Hypothalamus (tissue), 51 donors: ENCODE results near the gene DIP2C.
A peak's percentile ranks its signal among the peaks of the same experiment; 100 is the strongest.
"Not testable (repeated sequence)": the region's sequence is repeated elsewhere in the genome, so short reads cannot be mapped to it uniquely, and the experiment has no call there.

Experiments used
- DNase-seq, 51 donors: peaks; one replicate each; lab custom pipeline; 2025; lab: John Stamatoyannopoulos, UW

Gene DIP2C

DNA sequence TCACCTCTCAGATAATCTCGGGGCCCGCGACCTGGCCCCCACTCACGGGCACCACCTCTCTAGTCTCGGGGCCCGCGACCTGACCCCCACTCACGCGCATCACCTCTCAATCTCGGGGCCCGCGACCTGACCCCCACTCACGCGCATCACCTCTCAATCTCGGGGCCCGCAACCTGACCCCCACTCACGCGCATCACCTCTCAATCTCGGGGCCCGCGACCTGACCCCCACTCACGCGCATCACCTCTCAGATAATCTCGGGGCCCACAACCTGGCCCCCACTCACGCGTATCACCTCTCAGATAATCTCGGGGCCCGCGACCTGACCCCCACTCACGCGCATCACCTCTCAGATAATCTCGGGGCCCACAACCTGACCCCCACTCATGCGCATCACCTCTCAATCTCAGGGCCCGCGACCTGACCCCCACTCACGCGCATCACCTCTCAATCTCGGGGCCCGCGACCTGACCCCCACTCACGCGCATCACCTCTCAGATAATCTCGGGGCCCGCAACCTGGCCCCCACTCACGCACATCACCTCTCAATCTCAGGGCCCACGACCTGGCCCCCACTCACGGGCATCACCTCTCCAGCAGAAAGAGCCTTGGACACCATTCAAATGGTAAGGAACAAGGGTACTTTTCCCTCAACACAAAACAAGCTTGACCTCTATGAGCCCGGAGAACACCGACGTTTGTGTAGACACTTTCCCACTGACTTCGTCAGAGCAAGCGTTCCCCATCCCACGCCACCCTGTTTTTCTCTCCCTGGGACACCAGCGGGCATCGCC, 104.8 kb downstream of the DIP2C start:
- not testable (repeated sequence) for DNase-seq

- DNase-seq: no peak
These were observed 106.0 kb downstream of the DIP2C start for GRCh38 chr10:583433-583832.

GRCh38 chr10:581776-582330, 107.6 kb downstream of the DIP2C start:
- DNase-seq: no peak

DNA sequence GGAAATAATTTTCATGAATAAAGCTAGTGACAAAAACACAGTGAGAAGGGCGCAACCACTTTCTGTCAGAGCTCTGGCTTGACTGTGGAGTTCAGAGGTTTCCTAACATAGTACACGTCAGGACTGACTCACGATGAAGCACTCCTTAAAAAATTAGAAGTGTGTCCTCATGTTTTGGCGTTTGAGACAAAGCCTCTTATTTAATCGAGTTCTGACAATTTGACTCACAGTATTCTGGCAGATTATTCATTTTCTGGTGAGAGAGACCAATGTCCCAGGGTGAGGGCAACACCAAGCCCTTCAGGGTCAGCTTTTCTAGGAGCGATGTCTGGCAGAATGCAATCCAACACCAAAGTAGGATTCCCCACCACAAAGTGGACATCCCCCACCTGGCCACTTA, 108.7 kb downstream of the DIP2C start:
- DNase-seq: no peak

- peak in 1 of 51 donors; percentile 24 for DNase-seq
These were observed 113.4 kb downstream of the DIP2C start for GRCh38 chr10:576130-576465.

- DNase-seq: no peak
These were observed 113.9 kb downstream of the DIP2C start for GRCh38 chr10:575402-576129.

- no peak for DNase-seq
These were observed 116.8 kb downstream of the DIP2C start for GRCh38 chr10:572696-573095.

DNA sequence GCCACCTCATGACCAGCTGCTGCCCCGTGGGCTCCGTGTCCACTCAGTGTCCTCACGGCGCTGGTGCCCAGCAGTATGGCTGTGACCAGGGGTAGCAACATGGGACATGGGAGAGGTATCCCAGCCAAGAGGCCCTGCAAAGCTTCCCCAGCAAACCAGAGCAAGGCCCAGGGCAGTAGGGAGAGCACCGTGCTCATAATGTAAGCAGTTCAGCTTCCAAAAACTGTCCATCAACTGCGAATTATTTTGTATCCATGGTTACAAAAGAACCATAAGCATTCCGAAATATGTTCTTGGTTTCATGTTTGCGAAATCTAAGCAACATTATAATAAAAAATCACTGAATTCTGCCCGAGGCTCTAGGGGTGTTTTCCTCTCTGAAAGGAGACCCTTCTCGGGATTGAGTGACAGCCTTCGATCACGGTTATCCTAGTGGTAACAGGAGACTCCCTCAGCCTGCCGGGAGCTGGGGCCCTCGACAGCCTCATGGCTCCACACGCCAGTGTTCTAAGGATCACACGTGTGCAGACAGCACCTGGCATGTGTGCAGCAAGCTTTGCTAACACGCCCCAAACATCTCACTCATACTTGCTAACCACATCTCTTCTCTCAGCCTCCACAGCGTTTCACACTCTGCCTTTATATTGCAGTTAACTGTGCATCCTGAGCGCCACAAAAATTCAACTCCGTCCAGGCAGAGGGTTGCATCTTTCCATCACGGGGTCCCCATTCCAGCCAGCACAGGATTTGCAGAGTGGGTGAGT, 117.6 kb downstream of the DIP2C start:
- no peak for DNase-seq

GRCh38 chr10:571166-571565, 118.3 kb downstream of the DIP2C start:
- DNase-seq: no peak

GRCh38 chr10:570628-571163, 118.8 kb downstream of the DIP2C start:
- DNase-seq: no peak

DNA sequence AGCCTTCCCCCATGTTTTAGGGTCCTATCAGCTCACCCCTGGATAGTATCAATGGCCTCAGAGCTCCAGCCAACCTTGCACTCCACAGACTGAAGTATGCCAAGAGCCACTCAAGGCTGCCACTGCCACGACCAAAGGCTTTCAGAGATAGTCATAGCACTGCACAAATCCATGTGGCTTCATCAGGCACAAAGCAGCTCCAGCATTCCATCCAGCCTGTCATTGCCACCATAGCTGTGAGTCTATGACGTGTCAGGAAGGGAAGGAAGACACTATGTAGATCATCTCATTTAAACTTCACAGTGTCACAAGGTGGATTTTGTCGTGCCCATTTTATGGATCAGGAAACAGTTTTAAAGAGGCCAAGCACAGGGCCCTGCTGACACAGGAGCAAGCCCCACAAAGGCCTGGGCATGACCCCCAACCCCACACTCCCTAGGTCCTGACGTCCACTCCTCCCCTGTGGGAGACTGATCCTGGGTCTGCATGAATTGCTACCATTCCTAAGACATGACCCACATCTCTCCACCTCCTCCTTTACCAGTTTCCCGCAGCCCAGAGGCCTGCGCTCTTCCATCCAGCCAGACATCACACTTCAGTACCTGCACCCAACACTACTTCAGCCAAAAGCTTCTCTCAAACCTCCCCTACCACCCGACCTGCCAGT, 119.4 kb downstream of the DIP2C start:
- no peak for DNase-seq

DNA sequence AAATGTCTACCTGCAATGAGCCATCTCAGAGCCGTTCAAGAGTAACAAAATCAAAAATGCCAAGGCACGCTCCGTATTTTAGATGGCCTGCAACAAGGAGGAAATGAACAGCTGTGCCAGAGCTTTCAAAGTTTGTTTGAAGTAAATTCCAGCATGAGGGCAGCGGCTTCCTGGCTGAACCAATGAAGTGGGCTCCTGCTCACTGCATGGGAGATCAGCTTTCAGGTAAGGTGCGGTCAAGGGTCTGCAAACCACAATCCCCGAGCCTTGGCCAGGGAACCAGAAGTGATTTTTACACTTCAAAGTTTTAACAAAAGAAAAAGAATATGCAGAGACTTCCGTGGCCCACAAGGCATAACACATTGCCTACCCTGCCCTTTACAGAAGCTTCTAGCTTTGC, 120.6 kb downstream of the DIP2C start:
- DNase-seq: no peak

- DNase-seq: no peak
These were observed 121.6 kb downstream of the DIP2C start for GRCh38 chr10:567869-568268.

GRCh38 chr10:566241-566885, 123.1 kb downstream of the DIP2C start:
- DNase-seq: no peak

DNA sequence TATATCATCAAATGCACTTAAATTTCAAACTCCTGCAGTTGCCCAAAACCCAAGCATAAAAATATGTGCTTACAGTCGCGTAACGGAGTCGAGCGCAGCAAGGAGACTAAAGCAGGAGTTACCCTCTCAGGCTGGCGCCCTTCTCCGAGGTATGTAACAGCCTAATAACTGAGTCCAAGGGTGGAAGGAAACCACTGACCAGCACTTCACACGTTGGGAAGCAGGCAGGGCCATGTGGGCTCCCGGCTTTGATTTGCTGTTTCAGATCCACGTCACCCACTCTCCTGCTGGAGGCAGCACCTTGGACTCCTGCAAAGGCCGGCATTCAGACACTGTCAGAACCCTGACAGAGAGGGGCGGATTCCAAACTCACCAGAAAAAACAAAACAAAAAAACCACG, 123.8 kb downstream of the DIP2C start:
- DNase-seq: no peak

DNA sequence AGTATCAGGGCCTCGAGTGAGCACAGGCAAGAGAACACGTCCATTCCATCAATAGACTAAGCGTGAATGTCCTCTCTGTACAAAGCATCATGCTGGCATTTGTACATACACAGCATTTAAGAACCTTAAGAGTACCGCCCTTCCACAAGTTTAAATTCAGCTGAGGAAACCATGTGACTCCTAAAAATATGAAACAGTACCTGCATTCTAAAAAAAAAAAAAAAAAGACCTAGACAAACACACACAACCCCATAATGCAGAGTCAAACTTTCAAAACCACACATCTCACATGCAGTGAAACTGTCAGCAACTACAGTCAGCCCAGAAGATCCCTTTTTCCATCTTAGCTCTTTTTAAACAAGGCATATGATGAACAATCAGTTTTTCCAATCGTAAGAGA, 124.3 kb downstream of the DIP2C start:
- no peak for DNase-seq

- no peak for DNase-seq
These were observed 125.6 kb downstream of the DIP2C start for GRCh38 chr10:563827-564226.

- no peak for DNase-seq
These were observed 127.3 kb downstream of the DIP2C start for GRCh38 chr10:562142-562541.

GRCh38 chr10:561721-562120, 127.7 kb downstream of the DIP2C start:
- DNase-seq: no peak
